Stimulated activated CD4-positive, alpha-beta T cell treated with anti-CD3 and anti-CD28 coated beads, Interleukin-12 subunit alpha, Interleukin-12 subunit beta, amount 100 ng/mL, for 48 hours (primary cell): ENCODE data around the gene ITGA11.

Experiments used
- DNase-seq, 3 donors: peaks; one replicate each; pipeline ENCODE4 v3.0.0-alpha.2; 2020; ENCODE audit warnings: low read depth in 2 of 3, low spot score in 1 of 3

The ITGA11 gene, protein sequence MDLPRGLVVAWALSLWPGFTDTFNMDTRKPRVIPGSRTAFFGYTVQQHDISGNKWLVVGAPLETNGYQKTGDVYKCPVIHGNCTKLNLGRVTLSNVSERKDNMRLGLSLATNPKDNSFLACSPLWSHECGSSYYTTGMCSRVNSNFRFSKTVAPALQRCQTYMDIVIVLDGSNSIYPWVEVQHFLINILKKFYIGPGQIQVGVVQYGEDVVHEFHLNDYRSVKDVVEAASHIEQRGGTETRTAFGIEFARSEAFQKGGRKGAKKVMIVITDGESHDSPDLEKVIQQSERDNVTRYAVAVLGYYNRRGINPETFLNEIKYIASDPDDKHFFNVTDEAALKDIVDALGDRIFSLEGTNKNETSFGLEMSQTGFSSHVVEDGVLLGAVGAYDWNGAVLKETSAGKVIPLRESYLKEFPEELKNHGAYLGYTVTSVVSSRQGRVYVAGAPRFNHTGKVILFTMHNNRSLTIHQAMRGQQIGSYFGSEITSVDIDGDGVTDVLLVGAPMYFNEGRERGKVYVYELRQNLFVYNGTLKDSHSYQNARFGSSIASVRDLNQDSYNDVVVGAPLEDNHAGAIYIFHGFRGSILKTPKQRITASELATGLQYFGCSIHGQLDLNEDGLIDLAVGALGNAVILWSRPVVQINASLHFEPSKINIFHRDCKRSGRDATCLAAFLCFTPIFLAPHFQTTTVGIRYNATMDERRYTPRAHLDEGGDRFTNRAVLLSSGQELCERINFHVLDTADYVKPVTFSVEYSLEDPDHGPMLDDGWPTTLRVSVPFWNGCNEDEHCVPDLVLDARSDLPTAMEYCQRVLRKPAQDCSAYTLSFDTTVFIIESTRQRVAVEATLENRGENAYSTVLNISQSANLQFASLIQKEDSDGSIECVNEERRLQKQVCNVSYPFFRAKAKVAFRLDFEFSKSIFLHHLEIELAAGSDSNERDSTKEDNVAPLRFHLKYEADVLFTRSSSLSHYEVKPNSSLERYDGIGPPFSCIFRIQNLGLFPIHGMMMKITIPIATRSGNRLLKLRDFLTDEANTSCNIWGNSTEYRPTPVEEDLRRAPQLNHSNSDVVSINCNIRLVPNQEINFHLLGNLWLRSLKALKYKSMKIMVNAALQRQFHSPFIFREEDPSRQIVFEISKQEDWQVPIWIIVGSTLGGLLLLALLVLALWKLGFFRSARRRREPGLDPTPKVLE

GRCh38 chr15:68431792-68432401 lies at the start of gene ITGA11:
Gene ITGA11 (minus strand): TSS chr15:68432163. CDS start chr15:68432066, 97 bp downstream.
- no peak for DNase-seq

DNA sequence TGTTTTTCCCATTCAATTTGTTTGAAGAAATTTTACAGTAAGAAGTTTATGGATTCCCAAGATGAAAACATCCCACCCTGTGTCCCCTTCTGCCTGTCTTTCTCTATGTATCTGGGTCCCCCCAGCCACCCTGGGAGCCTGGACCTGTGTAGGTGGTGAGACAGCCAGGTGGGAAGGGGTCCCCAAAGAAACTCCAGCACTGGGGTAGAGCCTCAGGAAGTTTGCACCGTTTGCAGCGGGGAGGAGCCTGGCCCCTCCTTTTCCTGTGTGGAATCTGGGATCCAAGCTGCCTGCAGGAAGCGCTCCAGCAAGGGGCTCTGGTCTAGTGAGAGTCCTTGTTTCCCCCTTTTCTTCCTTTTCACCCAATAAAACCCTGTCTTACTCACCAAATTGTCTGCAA lies 49.4 kb upstream of the ITGA11 start:
- DNase-seq = no peak

DNA sequence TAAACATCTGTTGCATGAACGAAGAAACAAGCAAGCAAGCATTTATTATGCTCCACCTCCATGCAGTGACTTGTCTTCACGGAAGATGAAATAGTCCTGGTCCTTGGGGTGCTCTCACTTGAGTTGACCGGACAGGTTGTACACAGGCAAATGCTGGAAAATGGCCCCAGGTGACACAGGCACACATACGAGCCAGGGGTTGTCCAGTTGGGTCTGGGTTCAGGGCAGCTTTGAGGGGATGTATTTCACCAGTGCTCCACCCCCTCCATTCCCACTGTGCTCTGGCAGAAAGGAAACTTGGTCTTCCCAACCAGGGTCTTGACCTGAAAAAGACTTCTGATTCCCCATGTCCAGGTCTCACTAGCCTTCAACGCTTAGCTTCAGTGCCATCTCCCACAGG lies 48.3 kb upstream of the ITGA11 start:
- no peak for DNase-seq

GRCh38 chr15:68479870-68480269 lies 47.9 kb upstream of the ITGA11 start:
- no peak for DNase-seq

GRCh38 chr15:68479406-68479805 lies 47.4 kb upstream of the ITGA11 start:
- no peak for DNase-seq

- DNase-seq = no peak
Observed at GRCh38 chr15:68478853-68479252, 46.9 kb upstream of the ITGA11 start.

- DNase-seq = no peak
Observed at GRCh38 chr15:68475449-68475848, 43.5 kb upstream of the ITGA11 start.

- DNase-seq = no peak
Observed at GRCh38 chr15:68471541-68471940, 39.6 kb upstream of the ITGA11 start.

- no peak for DNase-seq
Observed at GRCh38 chr15:68470976-68471375, 39.0 kb upstream of the ITGA11 start.

- no peak for DNase-seq
Observed at GRCh38 chr15:68470049-68470742, 38.2 kb upstream of the ITGA11 start.

GRCh38 chr15:68469162-68470048 lies 37.4 kb upstream of the ITGA11 start:
- no peak for DNase-seq

- no peak for DNase-seq
Observed at GRCh38 chr15:68466876-68467275, 34.9 kb upstream of the ITGA11 start.

- no peak for DNase-seq
Observed at GRCh38 chr15:68465861-68466560, 34.0 kb upstream of the ITGA11 start.

- DNase-seq = no peak
Observed at GRCh38 chr15:68464448-68465090, 32.6 kb upstream of the ITGA11 start.

- DNase-seq = no peak
Observed at GRCh38 chr15:68463996-68464395, 32.0 kb upstream of the ITGA11 start.

GRCh38 chr15:68463444-68463843 lies 31.5 kb upstream of the ITGA11 start:
- no peak for DNase-seq

DNA sequence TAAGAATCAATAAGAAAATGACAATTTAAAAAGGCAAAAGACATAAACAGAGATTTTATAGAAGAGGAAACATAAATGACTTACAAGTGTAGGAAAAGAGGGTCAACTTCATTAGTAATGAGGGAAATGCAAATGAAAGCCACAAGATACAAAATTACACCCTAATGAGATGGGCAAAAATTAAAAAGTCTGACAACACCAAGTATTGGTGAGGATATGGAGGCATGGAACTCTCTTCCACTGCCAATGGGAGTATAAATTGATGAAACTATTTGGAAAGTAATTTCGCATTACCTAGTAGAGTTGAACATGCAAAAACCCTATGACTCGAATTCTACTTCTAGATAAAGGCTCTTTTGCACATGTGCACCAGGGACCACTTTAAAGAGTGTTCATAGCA lies 28.2 kb upstream of the ITGA11 start:
- DNase-seq = no peak

- no peak for DNase-seq
Observed at GRCh38 chr15:68450192-68450591, 18.2 kb upstream of the ITGA11 start.
